ENCODE results near the gene TP53RK. TPM values are rescaled to one million over a fixed set of nuclear protein-coding genes. Genes with fewer than 3 reads are reported as not detected.

TP53RK gene
- total RNA-seq = 10 to 100 TPM; 16.9 TPM

GRCh38 chr20:46689082-46689753 is at the start of gene TP53RK:
Gene TP53RK (minus strand): TSS chr20:46689444. CDS start chr20:46689414, 30 bp downstream.

GRCh38 chr20:46709459-46710152 is 20.4 kb upstream of the TP53RK start, which contains the start of gene SLC2A10:
Gene SLC2A10 (plus strand): TSS chr20:46709649. CDS start chr20:46709737, 88 bp downstream.

DNA sequence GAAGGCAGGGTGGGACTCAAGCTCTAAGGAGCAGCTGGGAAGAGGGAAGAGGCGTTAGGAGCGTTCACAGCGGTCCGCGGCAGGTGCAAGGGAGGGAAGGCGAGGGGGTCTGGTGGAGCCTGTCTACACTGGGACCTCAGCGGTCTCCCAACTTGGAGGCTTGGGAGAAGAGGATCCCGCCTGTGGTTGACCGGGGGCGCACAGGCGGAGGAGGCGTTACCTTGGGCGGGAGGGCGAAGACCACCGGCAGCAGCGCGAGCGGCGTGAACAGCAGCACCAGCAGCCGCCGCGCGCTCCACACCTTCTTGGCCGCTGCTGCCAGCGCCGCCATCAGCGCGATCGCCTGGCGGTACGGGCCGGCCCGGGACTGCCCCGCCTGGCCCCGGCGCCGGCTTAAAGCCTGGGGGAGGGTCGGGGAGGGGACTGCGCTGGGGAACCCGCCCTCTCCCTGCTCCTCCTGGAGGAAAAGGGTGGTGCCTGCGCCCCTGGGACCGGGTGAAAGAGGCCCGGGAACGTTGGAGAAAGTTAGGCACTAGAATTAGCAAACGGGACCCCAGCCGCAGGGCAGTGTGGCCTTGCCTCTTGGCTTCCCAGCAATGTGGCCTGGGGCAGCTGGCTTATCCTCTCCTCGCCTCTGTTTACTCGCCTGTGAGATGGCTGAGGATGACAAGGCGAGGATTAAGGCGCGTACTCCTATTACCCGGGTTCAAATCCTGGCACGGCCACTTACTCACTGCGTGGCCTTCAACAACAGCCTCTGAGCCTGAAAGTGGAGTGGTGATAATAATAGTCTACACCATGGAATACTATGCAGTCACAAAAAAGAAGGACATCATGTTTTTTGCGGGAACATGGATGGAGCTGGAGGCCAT is 37.9 kb downstream of the TP53RK start, which contains the start of gene SLC13A3:
Gene SLC13A3 (minus strand): TSS at position 369 of the 872 bp plus-strand sequence. CDS start 38 bp downstream, at position 331.

Other genes with a start within 250 kb of the TP53RK start
- gene ZNF334, start 175.9 kb downstream of the TP53RK start, total RNA-seq = under 1 TPM; 0.40 to 0.46 TPM
- 1 to 10 TPM in 1 of 2 experiments, under 1 TPM in 1; 0.65 to 1.0 TPM for gene OCSTAMP, start 138.8 kb downstream of the TP53RK start, total RNA-seq
- gene SLC13A3, start 38.0 kb downstream of the TP53RK start, total RNA-seq = under 1 TPM in 1 of 2 experiments, not detected in 1; 0.10 TPM
- not detected for gene SLC2A10, start 20.2 kb upstream of the TP53RK start, total RNA-seq
- not detected for gene EYA2, start 205.4 kb upstream of the TP53RK start, total RNA-seq

Measured in activated naive CD4-positive, alpha-beta T cell treated with anti-CD3 and anti-CD28 coated beads, Interleukin-2, amount 10 ng/mL, durations not matched to agents 5 hours and 36 hours (primary cell).